NCI-H2107 (cell line): ENCODE measurements around the gene ZPLD1.

ENCODE experiments used
- DNase-seq: peaks from one replicate; lab custom pipeline; 2025; lab: John Stamatoyannopoulos, UW

ZPLD1 gene

GRCh38 chr3:102466001-102466400 lies 31.2 kb downstream of the ZPLD1 start:
- no peak for DNase-seq

GRCh38 chr3:102470066-102470465 lies 35.3 kb downstream of the ZPLD1 start:
- no peak for DNase-seq

- DNase-seq: no peak
Observed at GRCh38 chr3:102471001-102471400, 36.2 kb downstream of the ZPLD1 start.

DNA sequence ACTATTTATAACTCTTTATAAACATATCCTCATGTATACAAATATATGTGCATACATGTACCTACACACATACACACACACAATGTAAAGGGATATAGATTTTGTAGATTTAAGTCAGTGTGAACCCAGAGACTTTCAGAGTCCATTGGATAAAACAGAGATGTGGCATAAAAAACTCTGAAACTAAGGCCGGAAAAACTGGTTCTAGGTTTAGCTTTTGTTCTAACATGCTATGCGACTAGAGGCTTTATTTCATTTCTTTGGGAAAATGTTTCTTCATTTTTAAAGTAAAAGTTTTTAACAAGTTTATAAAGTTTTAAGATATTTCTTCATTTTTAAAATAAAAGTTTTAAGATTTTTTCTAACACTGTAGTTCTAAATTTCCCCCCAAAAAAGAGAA lies 36.7 kb downstream of the ZPLD1 start:
- DNase-seq: no peak

GRCh38 chr3:102473648-102474047 lies 38.8 kb downstream of the ZPLD1 start:
- DNase-seq: no peak

- no peak for DNase-seq
Observed at GRCh38 chr3:102474207-102474606, 39.4 kb downstream of the ZPLD1 start.

- no peak for DNase-seq
Observed at GRCh38 chr3:102476198-102476597, 41.4 kb downstream of the ZPLD1 start.

- DNase-seq: no peak
Observed at GRCh38 chr3:102478160-102478559, 43.3 kb downstream of the ZPLD1 start.

GRCh38 chr3:102480139-102480538 lies 45.3 kb downstream of the ZPLD1 start:
- DNase-seq: no peak

DNA sequence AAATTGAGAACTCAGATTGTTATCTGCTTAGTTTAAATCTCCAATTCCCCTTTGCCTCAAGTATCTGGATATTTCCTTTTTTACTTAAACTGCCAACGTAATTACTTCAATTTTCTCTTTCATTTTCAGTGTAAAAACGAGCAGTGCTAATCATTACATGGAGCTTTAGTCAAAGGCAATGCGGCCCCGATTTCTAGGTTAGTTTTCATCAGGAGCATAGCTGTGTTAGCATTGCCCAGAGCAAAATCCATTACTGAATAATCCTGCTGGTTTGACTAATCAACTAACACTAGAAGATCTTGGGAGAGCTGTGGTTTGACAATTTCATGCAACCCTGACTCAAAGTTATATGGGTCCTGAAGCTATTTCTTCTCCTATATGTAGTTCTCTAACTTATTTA lies 46.2 kb downstream of the ZPLD1 start:
- no peak for DNase-seq

GRCh38 chr3:102483556-102483955 lies 48.7 kb downstream of the ZPLD1 start:
- no peak for DNase-seq

DNA sequence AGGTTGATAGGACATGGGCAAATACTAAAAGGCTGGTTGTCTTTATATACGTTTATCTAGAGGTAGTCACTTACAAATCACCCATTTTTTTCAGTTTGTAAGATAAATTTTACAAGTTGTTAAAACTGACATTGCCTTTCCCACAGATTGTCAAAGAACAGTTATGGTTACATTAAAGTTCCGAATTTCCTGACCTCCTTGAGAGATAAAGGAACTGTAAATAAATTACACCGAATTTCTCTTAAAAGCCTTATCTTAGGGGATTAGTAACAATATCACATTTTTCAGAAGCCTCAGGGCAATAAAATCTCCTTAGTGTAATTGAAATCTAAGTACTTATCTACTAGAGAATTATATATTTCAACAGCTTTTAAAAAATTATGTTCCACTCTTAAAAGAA lies 49.5 kb downstream of the ZPLD1 start:
- DNase-seq: no peak

- DNase-seq: no peak
Observed at GRCh38 chr3:102485701-102486100, 50.9 kb downstream of the ZPLD1 start.

DNA sequence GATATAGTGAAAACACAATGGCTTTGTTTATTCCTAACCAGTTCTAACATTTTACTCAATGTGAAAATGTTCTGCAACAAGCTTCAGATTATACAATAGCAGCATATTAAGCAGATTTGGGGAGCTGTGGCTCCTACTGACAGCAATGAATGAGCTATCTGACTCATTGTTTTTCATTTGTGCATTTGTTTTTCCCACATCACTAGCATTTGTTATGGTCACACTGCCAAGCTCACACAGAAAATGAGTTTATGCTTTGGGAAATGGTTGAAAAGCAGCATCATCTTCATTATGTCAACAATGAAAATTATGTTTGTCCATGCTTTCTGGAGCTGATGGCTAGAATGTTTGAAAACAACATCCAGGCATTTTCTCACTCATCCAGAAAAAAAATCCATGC lies 53.5 kb downstream of the ZPLD1 start:
- DNase-seq: no peak

DNA sequence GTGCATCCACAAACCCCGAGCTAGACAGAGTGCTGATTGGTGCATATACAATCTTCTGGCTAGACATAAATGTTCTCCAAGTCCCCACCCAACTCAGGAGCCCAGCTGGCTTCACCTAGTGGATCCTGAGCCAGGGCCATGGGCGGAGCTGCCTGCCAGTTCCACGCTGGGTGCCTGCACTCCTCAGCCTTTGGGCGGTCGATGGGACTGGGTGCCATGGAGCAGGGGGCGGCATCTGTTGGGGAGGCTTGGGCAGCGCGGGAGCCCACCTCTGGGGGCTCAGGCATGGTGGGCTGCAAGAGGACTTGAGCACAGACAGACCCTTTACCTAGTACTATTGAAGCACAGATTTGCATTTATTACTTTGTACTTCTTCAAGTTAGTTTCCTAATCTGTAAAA lies 57.5 kb downstream of the ZPLD1 start:
- DNase-seq: no peak

DNA sequence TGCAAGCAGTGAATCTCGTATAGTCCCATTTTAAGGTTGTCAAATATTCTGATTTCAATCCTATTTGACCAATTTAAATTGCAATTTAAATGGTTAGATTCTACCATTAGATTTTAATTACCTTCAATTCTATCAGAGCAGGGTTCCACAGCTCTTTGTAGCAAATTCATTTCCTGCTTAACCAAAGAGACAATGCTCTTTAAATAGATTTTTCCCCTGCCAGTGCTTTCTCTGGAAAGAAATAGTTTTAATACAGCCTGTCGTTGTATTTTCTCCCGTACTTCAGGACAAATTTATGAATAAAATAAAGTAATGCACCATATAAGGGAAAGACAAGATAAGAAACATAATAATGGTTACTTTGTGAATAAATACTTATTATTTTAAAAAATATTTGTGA lies 62.8 kb downstream of the ZPLD1 start:
- DNase-seq: no peak

- no peak for DNase-seq
Observed at GRCh38 chr3:102505542-102505941, 70.7 kb downstream of the ZPLD1 start.

DNA sequence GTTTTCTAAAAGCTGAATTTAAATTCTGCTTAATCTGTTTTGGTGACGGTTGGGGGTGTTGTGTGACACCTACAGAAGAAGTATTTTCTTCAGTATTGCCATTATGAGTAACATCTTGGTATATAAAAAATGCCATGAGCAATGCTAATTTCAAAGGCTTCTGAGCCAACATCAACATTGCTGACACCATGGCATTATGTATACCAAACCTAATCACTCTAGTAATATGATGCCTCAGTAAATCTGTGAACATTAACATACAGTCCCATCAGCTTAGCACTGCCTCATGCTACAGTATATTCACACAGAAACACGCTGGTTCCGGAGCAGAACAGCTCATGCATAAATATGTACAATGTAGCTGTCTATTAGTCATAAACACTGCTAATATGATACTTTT lies 75.8 kb downstream of the ZPLD1 start:
- no peak for DNase-seq

DNA sequence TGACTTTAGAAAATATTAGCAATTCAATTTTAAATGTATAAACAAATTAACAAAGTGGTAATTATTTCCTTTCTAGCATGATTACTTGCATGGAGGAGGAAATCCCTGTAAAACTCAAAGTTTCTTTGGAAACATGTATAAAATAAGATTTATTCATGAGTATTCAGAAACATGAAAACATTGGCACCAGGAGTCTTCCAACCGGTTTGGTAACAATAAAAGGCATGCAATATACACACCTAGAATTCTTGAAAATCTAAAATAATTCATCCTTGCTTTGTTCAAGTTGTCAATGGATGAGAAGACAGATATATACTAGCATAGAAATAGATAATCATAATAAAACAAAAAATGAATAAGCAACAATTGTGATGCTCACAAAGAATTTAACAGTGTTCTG lies 76.4 kb downstream of the ZPLD1 start:
- DNase-seq: no peak

DNA sequence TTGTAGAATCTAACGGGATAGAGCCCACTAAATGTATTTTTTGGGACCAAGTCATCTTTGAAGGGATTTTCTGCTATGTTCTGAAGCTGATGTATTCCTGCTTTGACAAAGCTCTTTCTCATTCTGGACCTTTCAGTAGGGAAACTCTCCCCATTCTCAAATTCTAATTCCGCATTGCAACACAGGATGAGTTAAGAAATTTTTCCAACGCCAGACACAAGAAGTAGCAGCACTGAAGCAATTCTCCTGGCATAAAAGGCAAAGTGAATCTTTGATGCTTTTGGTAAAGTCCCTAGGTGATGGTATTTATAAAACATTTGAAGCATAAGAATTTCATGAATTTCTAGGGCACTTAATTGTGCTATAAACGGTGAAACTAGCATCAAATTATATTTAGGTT lies 76.8 kb downstream of the ZPLD1 start:
- DNase-seq: no peak

DNA sequence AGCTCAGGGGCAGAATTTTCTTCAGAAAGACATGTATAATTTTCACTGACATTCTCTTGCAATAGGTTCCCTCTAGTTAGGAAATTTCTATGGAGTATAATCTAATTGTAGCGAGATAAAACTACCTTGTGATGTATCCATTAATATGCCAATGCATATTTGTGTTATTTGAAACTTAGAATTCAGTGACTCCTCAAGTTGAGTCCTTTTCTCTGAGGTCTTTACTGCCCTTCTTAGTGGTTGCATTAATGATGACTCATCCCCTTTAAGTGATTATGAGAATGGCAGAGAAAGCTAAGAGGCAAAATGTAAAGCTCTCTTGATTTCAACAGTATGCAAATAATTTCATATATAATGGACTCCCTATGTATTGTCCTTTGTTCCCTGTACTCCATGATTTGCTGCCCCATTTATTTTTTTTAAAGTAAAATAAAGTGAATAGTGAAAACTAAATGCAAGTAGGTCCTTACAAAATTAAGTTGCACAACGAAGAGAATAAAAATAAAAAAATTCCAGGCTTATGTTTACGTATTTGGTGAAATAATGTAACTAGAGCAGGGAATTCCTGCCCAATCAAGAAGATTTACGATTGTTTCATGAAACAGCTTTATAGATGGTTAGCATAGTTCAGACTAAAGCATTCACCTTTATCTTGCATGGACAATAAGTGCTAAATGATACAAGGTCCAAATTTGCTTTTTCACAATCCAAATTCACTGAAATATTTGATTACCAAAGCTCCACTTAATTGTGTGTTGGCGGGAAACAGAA lies 78.1 kb downstream of the ZPLD1 start:
- DNase-seq: no peak

- no peak for DNase-seq
Observed at GRCh38 chr3:102514241-102514640, 79.4 kb downstream of the ZPLD1 start.

GRCh38 chr3:102521246-102521645 lies 86.4 kb downstream of the ZPLD1 start:
- DNase-seq: no peak

- DNase-seq: no peak
Observed at GRCh38 chr3:102525624-102526023, 90.8 kb downstream of the ZPLD1 start.
